ENCODE results near the gene SRP68. TPM values are rescaled to one million over a fixed set of nuclear protein-coding genes. Genes with fewer than 3 reads are reported as not detected.
A peak's percentile ranks its signal among the peaks of the same experiment; 100 is the strongest.

Gene SRP68
- total RNA-seq (10 to 100 TPM; 79.7 to 80.5 TPM), polyA plus RNA-seq (10 to 100 TPM; 53.3 to 79.1 (median 64.5) TPM), total RNA-seq (41.4 to 55.6 (median 47.9) reads per million in 6 experiments)

- Mint-ChIP-seq H3K36me3 (peaks cover 0 to 30% (median 4%) of the 10 kb centered on the region in 3 donors), H3K9me3 (peaks cover 0 to 3% (median 0%) of the 10 kb centered on the region in 9 donors), H3K4me1 (peaks cover 23 to 60% (median 53%) of the 10 kb centered on the region in 4 donors)
These were observed at the start of gene SRP68 for GRCh38 chr17:76072148-76072858. TSS of gene SRP68 (minus strand) at chr17:76072517. CDS start at chr17:76072491, 26 bp downstream.

DNA sequence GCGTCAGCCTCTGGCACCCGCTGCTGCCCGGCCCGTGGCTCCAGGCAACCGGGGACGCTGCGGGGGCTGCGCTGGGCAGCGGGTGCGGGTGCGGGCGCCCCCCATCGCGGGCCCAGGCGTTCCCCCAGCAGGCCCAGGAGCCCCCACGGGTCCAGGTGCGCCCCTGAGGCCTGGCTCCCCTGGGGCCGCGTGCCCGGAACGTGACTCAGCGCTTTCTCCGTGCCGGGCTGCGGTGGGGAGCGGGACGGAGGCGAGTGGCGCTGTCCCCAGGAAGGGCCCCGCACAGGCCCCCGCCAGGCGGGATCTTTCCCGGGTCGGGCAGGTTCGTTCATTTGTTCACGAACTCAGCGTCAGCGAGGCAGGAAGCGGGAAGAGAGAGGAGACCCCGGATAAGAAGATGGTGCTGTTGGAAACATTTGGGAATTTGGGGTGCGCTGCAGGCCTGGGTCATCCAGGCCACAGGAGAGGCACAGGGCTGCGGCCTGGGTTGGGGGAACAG lies 49.7 kb upstream of the SRP68 start:
- peak overlapping the region in 8 of 10 donors; percentile 46 to 90 (median 80) for H3K27ac Mint-ChIP-seq
- no peaks in the 10 kb centered on the region for H3K36me3 Mint-ChIP-seq
- DNase-seq (no peak), ATAC-seq (peak; percentile 13 to 37)
- H3K27me3 Mint-ChIP-seq: no peaks in the 10 kb centered on the region
- H3K9me3 Mint-ChIP-seq: no peaks in the 10 kb centered on the region
- H3K4me3 Mint-ChIP-seq: peak overlapping the region; percentile 28 to 78 (median 63)
- POLR2A ChIA-PET: interaction anchor here (0.5 to 14.8 kb wide), 13 partner anchors 11 to 176 kb away, joined by 3 to 152 read pairs (median 7); partner anchors contain the start of gene FOXJ1
- H3K4me1 Mint-ChIP-seq: peaks cover 18 to 40% (median 31%) of the 10 kb centered on the region in 4 donors

More at GRCh38 chr17:76072148-76072858, at the start of gene SRP68:
- DNase-seq (peak; percentile 64 to 83 (median 75)), ATAC-seq (peak; percentile 72 to 89)
- POLR2A ChIA-PET: interaction anchor here (0.5 to 3.4 kb wide), 9 partner anchors 23 to 653 kb away, joined by 3 to 25 read pairs (median 4); partner anchors contain the start of genes EVPL and EXOC7
- Mint-ChIP-seq H3K4me3 (peak within 1 kb of the TSS; percentile 92 to 98 (median 96)), H3K27ac (peak within 1 kb of the TSS; percentile 85 to 98 (median 96)), H3K27me3 (peaks cover 10 to 32% (median 14%) of the 10 kb centered on the region in 5 donors)

DNA sequence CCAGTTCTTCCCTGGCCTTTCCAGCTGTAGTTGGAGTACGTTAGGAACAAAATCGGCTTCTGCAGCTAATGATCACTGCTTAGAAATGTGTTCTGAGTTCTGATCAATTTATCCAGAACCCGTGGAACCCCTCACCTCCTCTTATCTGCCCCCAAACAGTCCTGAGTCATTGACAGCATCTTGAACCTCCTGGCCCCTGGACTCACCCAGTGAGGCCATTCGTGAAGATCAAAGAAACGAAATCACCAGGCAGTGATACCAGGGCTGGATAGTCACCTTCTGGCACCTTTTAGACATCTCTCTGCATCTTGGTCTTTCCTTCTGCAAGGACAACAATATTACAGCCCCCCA lies 48.3 kb upstream of the SRP68 start:
- no peaks in the 10 kb centered on the region for H3K27me3 Mint-ChIP-seq
- ATAC-seq (no peak), DNase-seq (no peak)
- peak overlapping the region in 5 of 10 donors; percentile 30 to 70 (median 41) for H3K4me3 Mint-ChIP-seq
- H3K4me1 Mint-ChIP-seq: peaks cover 9 to 28% (median 18%) of the 10 kb centered on the region in 4 donors
- H3K27ac Mint-ChIP-seq: peak overlapping the region in 5 of 10 donors; percentile 16 to 86 (median 43)
- POLR2A ChIA-PET: interaction anchor here (0.8 to 14.8 kb wide), 8 partner anchors 12 to 159 kb away, joined by 3 to 152 read pairs (median 8); no protein-coding TSS in a partner anchor
- no peaks in the 10 kb centered on the region for H3K9me3 Mint-ChIP-seq
- H3K36me3 Mint-ChIP-seq: no peaks in the 10 kb centered on the region

- Mint-ChIP-seq H3K36me3 (no peaks in the 10 kb centered on the region), H3K27ac (peak overlapping the region in 2 of 10 donors; percentile 11 to 70)
These were observed 47.4 kb upstream of the SRP68 start for GRCh38 chr17:76119409-76120371.

DNA sequence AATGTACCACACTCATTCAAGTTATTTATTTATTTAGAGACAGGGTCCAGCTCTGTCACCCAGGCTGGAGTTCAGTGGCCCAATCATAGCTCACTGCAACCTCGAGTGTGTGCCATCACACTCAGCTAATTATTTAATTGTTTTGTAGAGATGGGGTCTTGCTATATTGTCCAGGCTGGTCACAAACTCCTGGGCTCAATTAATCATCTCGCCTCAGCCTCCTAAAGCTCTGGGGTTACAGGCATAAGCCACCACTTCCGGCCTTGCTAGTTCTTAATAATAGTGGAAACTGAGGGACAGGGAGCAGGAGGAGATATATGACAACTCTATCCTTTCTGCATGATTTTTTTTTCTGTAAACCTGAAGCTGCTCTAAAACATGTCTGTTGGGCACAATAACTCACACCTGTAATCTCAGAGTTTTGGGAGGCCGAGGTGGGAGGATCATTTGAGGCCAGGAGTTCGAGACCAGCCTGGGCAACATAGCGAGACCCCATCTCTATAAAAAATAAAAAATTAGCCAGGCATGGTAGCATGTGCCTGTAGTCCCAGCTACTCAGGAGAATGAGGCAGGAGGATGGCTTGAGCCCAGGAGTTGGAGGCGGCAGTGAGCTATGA lies 42.9 kb upstream of the SRP68 start:
- H3K27me3 Mint-ChIP-seq: no peaks in the 10 kb centered on the region
- POLR2A ChIA-PET: interaction anchor here (0.5 to 0.8 kb wide), 3 partner anchors 153 to 182 kb away, joined by 3 read pairs; no protein-coding TSS in a partner anchor
- no peaks in the 10 kb centered on the region for H3K4me1 Mint-ChIP-seq
- no peak overlapping the region for H3K27ac Mint-ChIP-seq
- H3K36me3 Mint-ChIP-seq: no peaks in the 10 kb centered on the region
- H3K9me3 Mint-ChIP-seq: peaks cover 0 to 3% (median 0%) of the 10 kb centered on the region in 9 donors
- no peak for ATAC-seq
- H3K4me3 Mint-ChIP-seq: no peak overlapping the region
- DNase-seq: no peak

More at GRCh38 chr17:76119409-76120371, 47.4 kb upstream of the SRP68 start:
- DNase-seq (no peak), ATAC-seq (no peak)
- Mint-ChIP-seq H3K4me1 (peaks cover 6 to 22% (median 17%) of the 10 kb centered on the region in 4 donors), H3K4me3 (peak overlapping the region in 3 of 10 donors; percentile 24 to 26 (median 26)), H3K27me3 (no peaks in the 10 kb centered on the region), H3K9me3 (no peaks in the 10 kb centered on the region)
- POLR2A ChIA-PET: interaction anchor here (0.8 to 14.8 kb wide), 6 partner anchors 15 to 160 kb away, joined by 3 to 152 read pairs (median 58); partner anchors contain the start of gene ZACN

DNA sequence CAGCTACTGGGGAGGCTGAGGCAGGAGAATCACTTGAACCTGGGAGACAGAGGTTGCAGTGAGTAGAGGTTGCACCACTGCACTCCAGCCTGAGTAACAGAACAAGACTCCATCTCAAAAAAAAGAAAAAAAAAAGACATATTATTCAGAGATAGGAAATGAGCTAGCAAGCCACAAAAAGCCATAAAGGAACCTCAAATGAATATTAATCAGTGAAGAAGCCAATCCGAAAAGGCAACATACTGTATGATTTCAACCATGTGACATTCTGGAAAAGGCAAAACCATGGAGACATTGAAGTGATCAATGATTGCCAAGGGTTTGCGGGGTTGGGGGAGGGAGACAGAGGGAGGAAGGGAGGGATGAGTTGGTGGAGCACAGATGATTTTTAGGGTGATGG lies 39.6 kb upstream of the SRP68 start:
- POLR2A ChIA-PET: interaction anchor here (1.7 to 2.2 kb wide), 2 partner anchors 8 to 162 kb away, joined by 3 to 9 read pairs; partner anchors contain the start of gene EXOC7
- H3K27me3 Mint-ChIP-seq: no peaks in the 10 kb centered on the region
- DNase-seq (no peak), ATAC-seq (no peak)
- no peaks in the 10 kb centered on the region for H3K36me3 Mint-ChIP-seq
- H3K27ac Mint-ChIP-seq: no peak overlapping the region
- no peaks in the 10 kb centered on the region for H3K4me1 Mint-ChIP-seq
- no peak overlapping the region for H3K4me3 Mint-ChIP-seq
- H3K9me3 Mint-ChIP-seq: peaks cover 0 to 3% (median 0%) of the 10 kb centered on the region in 9 donors

- Mint-ChIP-seq H3K9me3 (no peaks in the 10 kb centered on the region), H3K27me3 (no peaks in the 10 kb centered on the region), H3K4me1 (peaks cover 2 to 22% (median 18%) of the 10 kb centered on the region in 4 donors), H3K36me3 (no peaks in the 10 kb centered on the region), H3K4me3 (no peak overlapping the region), H3K27ac (no peak overlapping the region)
- DNase-seq (peak in 1 of 10 donors; percentile 14), ATAC-seq (no peak)
- POLR2A ChIA-PET: no interaction called here
These were observed 35.2 kb upstream of the SRP68 start for GRCh38 chr17:76107509-76107908.

- Mint-ChIP-seq H3K4me1 (peaks cover 3 to 28% (median 23%) of the 10 kb centered on the region in 4 donors), H3K4me3 (peak overlapping the region in 1 of 10 donors; percentile 18), H3K9me3 (no peaks in the 10 kb centered on the region), H3K27me3 (no peaks in the 10 kb centered on the region), H3K36me3 (peaks cover 0 to 2% (median 0%) of the 10 kb centered on the region in 3 donors), H3K27ac (peak overlapping the region in 2 of 10 donors; percentile 25 to 48)
- ATAC-seq: no peak
- DNase-seq: no peak
- POLR2A ChIA-PET: interaction anchor here (0.5 kb wide), 1 partner anchor 77 kb away, joined by 4 read pairs; no protein-coding TSS in a partner anchor
These were observed 34.4 kb upstream of the SRP68 start for GRCh38 chr17:76106703-76107102.

- Mint-ChIP-seq H3K27me3 (no peaks in the 10 kb centered on the region), H3K4me1 (peaks cover 6 to 38% (median 34%) of the 10 kb centered on the region in 4 donors), H3K9me3 (no peaks in the 10 kb centered on the region), H3K27ac (peak overlapping the region in 9 of 10 donors; percentile 78 to 99 (median 96)), H3K4me3 (peak overlapping the region; percentile 47 to 99 (median 80)), H3K36me3 (peaks cover 3 to 17% (median 9%) of the 10 kb centered on the region in 3 donors)
- no peak for DNase-seq
- ATAC-seq: no peak
- POLR2A ChIA-PET: interaction anchor here (0.7 to 2.6 kb wide), 13 partner anchors 15 to 254 kb away, joined by 3 to 20 read pairs (median 4); partner anchors contain the start of genes SRP68 and ZACN
These were observed 32.5 kb upstream of the SRP68 start for GRCh38 chr17:76104896-76105231.

DNA sequence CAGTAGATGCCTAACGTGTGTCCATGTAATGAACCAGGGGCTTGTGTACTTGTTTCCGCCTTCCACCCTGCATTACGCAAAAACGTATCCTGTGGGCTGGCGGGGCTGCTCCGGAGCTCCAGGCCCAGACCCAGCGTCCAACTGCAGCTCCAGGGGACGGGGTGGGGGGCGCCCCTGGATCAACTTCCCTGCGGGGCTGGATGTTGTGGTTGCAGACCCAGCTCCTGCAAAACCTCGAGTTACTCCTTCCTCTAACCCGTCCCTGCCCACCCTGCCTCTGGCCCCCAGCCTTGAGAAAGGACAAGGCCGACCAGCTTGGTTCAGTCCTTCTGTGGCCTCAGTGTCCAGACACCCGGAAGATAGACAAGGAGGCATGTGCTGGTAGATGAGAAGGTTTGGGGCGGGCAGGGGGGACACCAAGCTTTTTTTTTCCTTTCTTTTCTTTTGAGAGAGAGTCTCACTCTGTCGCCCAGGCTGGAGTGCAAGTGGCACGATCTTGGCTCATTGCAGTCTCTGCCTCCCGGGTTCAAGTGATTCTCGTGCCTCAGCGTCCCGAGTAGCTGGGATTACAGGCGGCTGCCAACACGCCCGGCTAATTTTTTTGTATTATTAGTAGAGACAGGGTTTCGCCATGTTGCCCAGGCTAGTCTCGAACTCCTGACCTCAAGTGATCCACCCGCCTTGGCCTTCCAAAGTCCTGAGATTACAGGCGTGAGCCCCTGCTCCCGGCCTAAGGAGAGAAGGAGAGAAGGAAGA lies 32.0 kb upstream of the SRP68 start:
- Mint-ChIP-seq H3K9me3 (no peaks in the 10 kb centered on the region), H3K27me3 (no peaks in the 10 kb centered on the region), H3K4me1 (peaks cover 6 to 39% (median 36%) of the 10 kb centered on the region in 4 donors), H3K27ac (peak overlapping the region; percentile 95 to 99 (median 98)), H3K4me3 (peak overlapping the region; percentile 94 to 99 (median 97)), H3K36me3 (peaks cover 4 to 23% (median 9%) of the 10 kb centered on the region in 3 donors)
- ATAC-seq (no peak), DNase-seq (no peak)
- POLR2A ChIA-PET: interaction anchor here (0.8 to 2.6 kb wide), 23 partner anchors 8 to 254 kb away, joined by 3 to 20 read pairs (median 4); partner anchors contain the start of genes MRPL38, PRPSAP1, SRP68 and ZACN
